Activated T-cell treated with anti-CD3 and anti-CD28 coated beads, Interleukin-2, amount 50 U/mL, for 72 hours (primary cell): Measurements from ENCODE around the gene SIX3. TPM values are rescaled to one million over a fixed set of nuclear protein-coding genes. Genes with fewer than 3 reads are reported as not detected.

Experiments used
- ATAC-seq, 2 donors: fragments of 150-1000 bp; cut with Tn5 transposase; replicated peaks in 1 of 2; 2 replicates each; pipeline ENCODE4 v1.10.0; 2021; ENCODE audit warnings: moderate library complexity in 2 of 2, mild to moderate bottlenecking in 1 of 2
- DNase-seq, 2 donors: peaks; one replicate each; pipeline ENCODE4 v3.0.0; 2021 to 2022; ENCODE audit warnings: mixed read lengths in 1 of 2
- H3K27ac Mint-ChIP-seq: one replicate; pipeline ENCODE4 v1.8.0; 2022; ENCODE audit warnings: mild to moderate bottlenecking, moderate library complexity, mixed read lengths
- H3K27me3 Mint-ChIP-seq: one replicate; pipeline ENCODE4 v1.8.0; 2022; ENCODE audit warnings: low read depth, mixed read lengths
- H3K36me3 Mint-ChIP-seq, 2 donors: one replicate each; pipeline ENCODE4 v1.8.0; 2022; ENCODE audit warnings: mixed read lengths in 2 of 2, mild to moderate bottlenecking in 1 of 2; ENCODE audit not compliant: insufficient read depth in 2 of 2
- H3K4me1 Mint-ChIP-seq: one replicate; pipeline ENCODE4 v1.8.0; 2022; ENCODE audit warnings: low read depth, mixed read lengths
- H3K4me3 Mint-ChIP-seq, 2 donors: one replicate each; pipeline ENCODE4 v1.8.0; 2022; ENCODE audit warnings: mild to moderate bottlenecking in 2 of 2, mixed read lengths in 2 of 2, moderate library complexity in 2 of 2
- H3K9me3 Mint-ChIP-seq, 2 donors: one replicate each; pipeline ENCODE4 v1.8.0; 2022; ENCODE audit warnings: mixed read lengths in 2 of 2
- total RNA-seq, 2 donors: library from RNA; stranded (reverse); gene quantifications; one replicate each; pipeline ENCODE4 v1.2.3, GENCODE V29; 2022

The SIX3 gene
- total RNA-seq, 2 donors from 2014 or later, result not detected

DNA sequence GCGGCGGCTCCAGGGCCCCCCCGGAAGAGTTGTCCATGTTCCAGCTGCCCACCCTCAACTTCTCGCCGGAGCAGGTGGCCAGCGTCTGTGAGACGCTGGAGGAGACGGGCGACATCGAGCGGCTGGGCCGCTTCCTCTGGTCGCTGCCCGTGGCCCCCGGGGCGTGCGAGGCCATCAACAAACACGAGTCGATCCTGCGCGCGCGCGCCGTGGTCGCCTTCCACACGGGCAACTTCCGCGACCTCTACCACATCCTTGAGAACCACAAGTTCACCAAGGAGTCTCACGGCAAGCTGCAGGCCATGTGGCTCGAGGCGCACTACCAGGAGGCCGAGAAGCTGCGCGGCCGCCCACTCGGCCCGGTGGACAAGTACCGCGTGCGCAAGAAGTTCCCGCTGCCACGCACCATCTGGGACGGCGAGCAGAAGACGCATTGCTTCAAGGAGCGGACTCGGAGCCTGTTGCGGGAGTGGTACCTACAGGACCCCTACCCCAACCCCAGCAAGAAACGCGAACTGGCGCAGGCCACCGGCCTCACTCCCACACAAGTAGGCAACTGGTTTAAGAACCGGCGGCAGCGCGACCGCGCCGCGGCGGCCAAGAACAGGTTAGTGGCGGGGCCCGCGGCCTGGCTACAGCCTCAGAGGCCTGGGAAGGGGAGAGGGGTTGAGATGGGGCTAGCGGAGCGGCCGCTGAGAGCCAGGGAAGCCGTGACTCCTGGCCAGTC lies 965 bp downstream of the SIX3 start:
- Mint-ChIP-seq H3K27ac (no peak overlapping the region), H3K9me3 (no peaks in the 10 kb centered on the region), H3K27me3 (peaks cover 88% of the 10 kb centered on the region), H3K36me3 (peaks cover 0 to 6% of the 10 kb centered on the region in 2 donors), H3K4me3 (peak overlapping the region; percentile 84 to 91), H3K4me1 (peaks cover 51% of the 10 kb centered on the region)
- ATAC-seq (peak in 1 of 2 donors; percentile 8), DNase-seq (no peak)

DNA sequence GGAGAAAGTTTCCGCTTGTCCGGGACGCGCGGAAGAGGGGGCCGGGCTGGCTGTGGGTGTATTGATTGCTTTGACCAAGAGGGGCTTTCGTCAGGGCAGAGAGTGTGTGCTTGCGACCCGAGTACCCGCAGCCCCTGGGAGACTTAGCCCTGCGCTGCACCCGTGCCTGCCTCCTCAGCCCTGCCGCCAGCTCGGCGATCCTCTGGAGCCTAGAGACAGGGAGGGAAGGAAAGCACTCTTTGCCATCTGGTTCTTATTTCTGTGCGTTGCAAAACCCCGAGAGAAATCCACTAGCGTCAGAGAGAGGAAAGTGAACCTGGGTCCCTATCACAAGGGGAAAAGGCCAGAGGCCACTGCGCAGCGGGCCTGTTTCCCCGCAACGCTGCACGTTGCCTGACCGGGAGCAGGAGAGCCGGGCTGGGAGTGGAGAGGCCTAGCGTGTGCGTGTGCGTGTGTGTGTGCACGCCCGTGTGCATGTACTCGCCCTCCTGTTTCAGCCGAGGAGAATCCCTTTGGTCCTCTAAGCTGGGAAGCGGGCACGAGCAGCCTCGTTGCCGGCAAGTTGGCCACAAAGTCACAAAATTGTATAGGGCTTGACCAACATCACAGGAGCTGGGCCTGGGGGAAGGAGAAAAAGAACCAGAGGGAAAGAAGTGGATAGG lies 1.7 kb downstream of the SIX3 start:
- peaks cover 92% of the 10 kb centered on the region for H3K27me3 Mint-ChIP-seq
- DNase-seq, result no peak
- H3K4me1 Mint-ChIP-seq, result peaks cover 51% of the 10 kb centered on the region
- H3K4me3 Mint-ChIP-seq, result peak overlapping the region; percentile 84 to 91
- peak overlapping the region; percentile 13 for H3K27ac Mint-ChIP-seq
- H3K36me3 Mint-ChIP-seq, result peaks cover 0 to 6% of the 10 kb centered on the region in 2 donors
- no peaks in the 10 kb centered on the region for H3K9me3 Mint-ChIP-seq
- no peak for ATAC-seq

DNA sequence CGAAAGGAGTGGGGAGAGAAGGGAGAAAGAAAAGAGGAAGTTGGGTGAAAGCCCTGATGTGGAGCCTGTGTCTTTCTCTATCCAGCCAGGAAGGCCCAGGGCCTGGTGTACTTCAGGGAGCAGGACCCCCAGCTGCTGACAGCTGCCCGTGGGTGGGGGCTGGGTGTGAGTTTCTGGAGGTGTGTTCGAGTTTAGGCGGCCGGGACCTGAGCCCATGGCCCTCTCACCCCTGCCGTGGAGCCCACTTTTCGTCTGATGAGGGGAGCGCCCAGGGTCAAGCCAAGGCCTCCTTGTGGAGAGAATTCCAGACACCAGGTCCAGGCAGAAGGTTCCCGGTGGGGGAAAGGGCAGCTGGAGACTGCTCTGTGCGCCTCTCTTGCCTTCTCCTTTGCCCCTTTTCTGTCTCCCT lies 2.2 kb downstream of the SIX3 start:
- no peaks in the 10 kb centered on the region for H3K9me3 Mint-ChIP-seq
- peak overlapping the region; percentile 13 for H3K27ac Mint-ChIP-seq
- peak overlapping the region; percentile 74 to 91 for H3K4me3 Mint-ChIP-seq
- H3K36me3 Mint-ChIP-seq, result peaks cover 0 to 6% of the 10 kb centered on the region in 2 donors
- DNase-seq (no peak), ATAC-seq (no peak)
- H3K27me3 Mint-ChIP-seq, result peaks cover 94% of the 10 kb centered on the region
- H3K4me1 Mint-ChIP-seq, result peaks cover 51% of the 10 kb centered on the region

DNA sequence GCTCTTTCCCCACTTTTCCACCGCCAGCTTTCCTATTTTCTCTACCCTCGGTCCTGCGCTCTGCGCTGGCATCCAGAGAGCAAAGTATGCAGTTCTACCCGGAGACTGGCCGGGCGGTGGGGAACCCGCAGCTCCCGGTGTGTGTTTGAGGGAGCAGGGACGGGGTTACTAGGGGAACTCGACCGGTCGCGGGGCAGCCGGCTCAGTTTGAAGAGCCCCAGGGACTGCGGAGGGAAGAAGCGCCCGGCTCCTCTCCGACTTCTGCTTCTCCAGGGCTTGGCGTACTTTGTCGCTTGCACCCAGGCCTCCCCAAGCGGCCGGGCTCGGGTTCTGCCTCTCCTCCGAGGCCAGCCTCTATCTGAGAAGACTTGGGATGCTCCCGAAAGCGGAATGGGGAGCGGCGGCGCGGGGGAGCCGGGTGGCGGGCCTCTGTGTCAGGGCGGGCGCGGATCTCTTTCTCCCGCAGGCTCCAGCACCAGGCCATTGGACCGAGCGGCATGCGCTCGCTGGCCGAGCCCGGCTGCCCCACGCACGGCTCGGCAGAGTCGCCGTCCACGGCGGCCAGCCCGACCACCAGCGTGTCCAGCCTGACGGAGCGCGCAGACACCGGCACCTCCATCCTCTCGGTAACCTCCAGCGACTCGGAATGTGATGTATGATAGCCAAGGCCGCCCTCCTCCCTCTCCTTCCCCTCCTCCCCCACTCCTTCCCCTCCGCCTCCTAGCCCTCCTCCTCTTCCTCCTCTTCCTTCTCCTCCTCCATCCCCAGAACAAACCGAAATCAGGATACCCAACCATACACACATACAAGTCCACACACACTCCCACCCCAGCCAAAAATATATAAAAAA lies 2.8 kb downstream of the SIX3 start:
- no peak for DNase-seq
- peaks cover 51% of the 10 kb centered on the region for H3K4me1 Mint-ChIP-seq
- no peak overlapping the region for H3K27ac Mint-ChIP-seq
- H3K9me3 Mint-ChIP-seq, result no peaks in the 10 kb centered on the region
- peaks cover 0 to 6% of the 10 kb centered on the region in 2 donors for H3K36me3 Mint-ChIP-seq
- H3K4me3 Mint-ChIP-seq, result peak overlapping the region; percentile 74 to 91
- ATAC-seq, result no peak
- peaks cover 99% of the 10 kb centered on the region for H3K27me3 Mint-ChIP-seq

DNA sequence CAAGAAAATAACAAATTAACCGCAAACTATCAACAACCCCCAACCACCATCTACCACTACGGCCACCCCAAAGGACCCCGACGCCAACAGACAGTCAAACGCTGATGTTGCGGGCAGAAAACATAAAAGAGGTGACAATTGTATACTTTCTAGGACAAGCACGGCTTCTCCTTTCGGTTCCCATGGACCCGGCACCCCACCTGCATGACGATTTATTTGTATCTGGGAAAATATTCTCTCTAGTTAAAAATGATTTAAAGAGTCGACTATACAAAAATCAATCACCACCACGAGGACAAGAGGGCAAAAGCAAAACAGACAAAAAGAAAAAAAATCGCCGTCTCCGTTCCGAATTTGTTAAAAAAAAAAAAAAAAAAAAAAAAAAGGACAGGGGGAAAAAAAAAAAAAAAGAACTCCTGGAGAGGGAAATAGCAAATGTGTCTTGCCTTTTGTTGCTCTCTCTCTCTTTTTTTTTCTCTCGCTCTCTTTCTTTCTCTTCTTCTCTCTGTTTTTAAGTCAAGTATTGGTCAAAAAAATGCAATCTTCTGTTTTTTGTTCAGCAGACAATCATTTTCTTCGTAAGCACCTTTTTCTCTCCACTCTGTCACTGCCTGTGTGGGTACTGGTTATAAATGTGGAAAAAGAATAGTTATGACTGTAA lies 3.6 kb downstream of the SIX3 start:
- H3K27me3 Mint-ChIP-seq, result peaks cover 96% of the 10 kb centered on the region
- H3K4me3 Mint-ChIP-seq, result peak overlapping the region; percentile 69 to 74
- H3K9me3 Mint-ChIP-seq, result no peaks in the 10 kb centered on the region
- peaks cover 0 to 6% of the 10 kb centered on the region in 2 donors for H3K36me3 Mint-ChIP-seq
- DNase-seq, result no peak
- no peak overlapping the region for H3K27ac Mint-ChIP-seq
- peaks cover 44% of the 10 kb centered on the region for H3K4me1 Mint-ChIP-seq
- ATAC-seq, result no peak

DNA sequence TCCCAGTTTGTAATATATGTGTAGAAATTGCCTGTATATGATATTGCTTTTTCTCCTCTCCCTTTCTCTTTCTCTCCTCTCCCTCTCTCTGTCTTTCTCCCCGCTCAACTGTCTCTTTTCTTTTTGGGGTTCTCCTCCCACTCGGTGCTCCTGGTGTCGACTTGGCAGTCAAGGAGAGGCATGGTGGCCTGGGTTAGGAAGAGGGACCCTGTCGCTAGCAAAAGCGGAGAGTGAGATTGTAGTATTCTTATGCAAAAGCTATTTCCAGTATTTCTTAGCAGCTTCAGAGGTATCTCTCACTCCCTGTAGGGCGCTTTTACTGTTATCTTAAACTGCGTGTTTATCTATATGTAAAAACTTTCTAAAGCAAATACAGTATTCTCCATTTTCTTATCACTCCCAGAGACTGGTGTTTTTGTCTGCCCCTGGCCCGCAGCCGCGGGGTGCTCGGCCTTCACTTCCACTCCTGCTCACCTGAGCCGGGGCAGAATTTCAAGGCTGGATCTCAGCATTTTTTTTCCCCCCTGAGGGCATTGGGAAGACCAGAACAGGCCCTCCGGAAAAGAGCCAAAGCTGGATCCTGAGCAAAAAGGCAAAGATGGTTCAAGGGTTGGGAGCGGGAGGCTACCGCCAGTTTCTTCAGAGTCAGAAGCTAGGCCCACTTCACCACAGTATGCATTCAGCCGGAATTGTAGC lies 4.3 kb downstream of the SIX3 start:
- no peak for ATAC-seq
- H3K4me3 Mint-ChIP-seq, result peak overlapping the region in 1 of 2 donors; percentile 38

DNA sequence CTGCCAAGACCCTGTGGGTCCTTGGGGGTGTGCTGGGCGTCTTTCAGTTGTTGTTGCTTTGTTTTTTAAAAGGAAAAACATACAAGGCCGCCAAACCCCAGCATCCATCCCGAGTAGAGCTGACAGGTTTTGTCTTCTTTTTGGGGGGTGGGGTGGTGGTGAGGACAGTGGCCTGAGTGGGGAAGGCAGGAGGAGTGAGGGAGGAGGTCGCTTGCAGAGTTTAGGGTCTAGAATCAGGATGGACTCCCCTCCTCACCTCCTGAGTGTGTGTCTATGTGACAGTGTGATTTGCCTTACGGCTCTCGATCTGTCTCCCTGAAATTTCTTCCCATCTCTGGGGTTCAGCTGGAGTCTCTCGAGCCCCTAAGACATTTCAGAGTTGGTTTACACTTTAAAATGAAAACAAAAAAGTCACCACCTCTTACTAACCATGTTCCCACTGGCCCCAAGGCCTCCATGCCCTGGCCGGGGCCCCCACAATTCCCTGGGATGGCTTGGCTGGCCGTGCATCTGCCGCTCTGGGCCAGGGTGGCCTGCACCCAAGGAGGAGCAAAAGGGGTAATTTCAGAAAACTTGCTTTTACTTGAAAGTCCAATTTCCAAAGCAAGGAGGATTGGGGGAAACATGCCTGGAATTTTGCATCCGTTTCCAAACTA lies 5.0 kb downstream of the SIX3 start:
- Mint-ChIP-seq H3K27me3 (peaks cover 96% of the 10 kb centered on the region), H3K27ac (no peak overlapping the region), H3K9me3 (no peaks in the 10 kb centered on the region), H3K36me3 (peaks cover 0 to 5% of the 10 kb centered on the region in 2 donors), H3K4me3 (no peak overlapping the region), H3K4me1 (peaks cover 31% of the 10 kb centered on the region)
- no peak for ATAC-seq
- no peak for DNase-seq

More for the DNA sequence above, 4.3 kb downstream of the SIX3 start:
- Mint-ChIP-seq H3K27ac (no peak overlapping the region), H3K4me1 (peaks cover 38% of the 10 kb centered on the region), H3K27me3 (peaks cover 96% of the 10 kb centered on the region), H3K36me3 (peaks cover 0 to 6% of the 10 kb centered on the region in 2 donors), H3K9me3 (no peaks in the 10 kb centered on the region)
- no peak for DNase-seq

DNA sequence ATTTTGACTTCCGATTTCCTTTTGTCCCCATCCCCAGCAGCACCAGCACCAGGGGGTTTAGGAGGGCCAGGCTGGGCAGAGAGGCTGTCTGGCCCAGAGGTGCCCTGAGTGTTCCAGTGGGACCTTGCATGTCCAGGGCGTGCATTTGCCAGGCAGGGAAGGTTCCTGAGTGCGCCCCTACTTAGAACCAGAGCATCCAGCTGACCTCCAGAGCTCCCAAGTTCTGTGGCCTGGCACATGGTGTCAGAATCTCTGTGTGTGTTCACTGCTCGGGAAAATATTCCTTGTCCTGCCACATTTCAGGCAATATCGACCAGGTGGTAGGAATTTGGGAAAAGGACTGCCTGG lies 5.5 kb downstream of the SIX3 start:
- Mint-ChIP-seq H3K36me3 (peaks cover 0 to 2% of the 10 kb centered on the region in 2 donors), H3K9me3 (no peaks in the 10 kb centered on the region), H3K27me3 (peaks cover 95% of the 10 kb centered on the region), H3K4me1 (peaks cover 31% of the 10 kb centered on the region), H3K4me3 (no peak overlapping the region), H3K27ac (no peak overlapping the region)
- ATAC-seq, result no peak
- no peak for DNase-seq

DNA sequence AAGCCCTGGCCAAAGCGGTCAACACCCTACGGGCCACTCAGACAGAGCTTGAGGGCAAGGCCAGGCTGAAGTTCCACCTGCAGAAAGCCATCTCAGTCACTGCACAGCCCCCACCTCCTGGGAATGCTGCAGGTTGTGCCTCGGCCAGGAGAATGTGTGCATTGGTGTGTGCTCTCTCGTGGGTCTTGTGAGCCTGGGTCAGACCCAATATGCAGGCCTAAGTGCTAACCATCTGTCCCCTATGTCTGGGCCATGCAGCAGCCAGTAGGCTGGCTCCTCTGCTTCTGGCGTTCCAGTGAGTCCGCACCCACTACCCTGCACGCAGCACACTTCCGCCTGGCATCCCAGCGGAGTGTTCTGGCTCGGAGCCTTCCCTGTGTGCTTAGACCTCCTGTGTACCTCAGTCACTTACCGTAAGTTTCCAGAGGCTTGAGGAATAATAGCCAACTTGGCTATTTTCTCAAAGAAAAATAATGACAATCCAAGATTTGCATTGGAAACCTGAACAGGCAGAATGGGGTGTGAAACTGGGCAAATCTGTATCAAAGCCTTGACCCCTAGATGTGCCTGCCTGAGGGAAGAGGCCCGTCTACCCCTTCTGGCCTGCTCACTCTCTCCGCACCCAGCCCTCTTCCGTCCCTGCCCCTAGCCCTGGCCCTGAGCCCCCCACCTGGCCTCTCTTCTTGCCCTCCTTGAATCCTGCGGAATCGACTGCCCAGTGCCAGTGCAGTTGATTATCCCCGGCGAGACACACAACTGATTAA lies 7.2 kb downstream of the SIX3 start:
- Mint-ChIP-seq H3K36me3 (peaks cover 0 to 2% of the 10 kb centered on the region in 2 donors), H3K9me3 (no peaks in the 10 kb centered on the region), H3K27me3 (peaks cover 91% of the 10 kb centered on the region), H3K4me1 (peaks cover 27% of the 10 kb centered on the region), H3K4me3 (peak overlapping the region in 1 of 2 donors; percentile 57), H3K27ac (no peak overlapping the region)
- DNase-seq (no peak), ATAC-seq (no peak)

DNA sequence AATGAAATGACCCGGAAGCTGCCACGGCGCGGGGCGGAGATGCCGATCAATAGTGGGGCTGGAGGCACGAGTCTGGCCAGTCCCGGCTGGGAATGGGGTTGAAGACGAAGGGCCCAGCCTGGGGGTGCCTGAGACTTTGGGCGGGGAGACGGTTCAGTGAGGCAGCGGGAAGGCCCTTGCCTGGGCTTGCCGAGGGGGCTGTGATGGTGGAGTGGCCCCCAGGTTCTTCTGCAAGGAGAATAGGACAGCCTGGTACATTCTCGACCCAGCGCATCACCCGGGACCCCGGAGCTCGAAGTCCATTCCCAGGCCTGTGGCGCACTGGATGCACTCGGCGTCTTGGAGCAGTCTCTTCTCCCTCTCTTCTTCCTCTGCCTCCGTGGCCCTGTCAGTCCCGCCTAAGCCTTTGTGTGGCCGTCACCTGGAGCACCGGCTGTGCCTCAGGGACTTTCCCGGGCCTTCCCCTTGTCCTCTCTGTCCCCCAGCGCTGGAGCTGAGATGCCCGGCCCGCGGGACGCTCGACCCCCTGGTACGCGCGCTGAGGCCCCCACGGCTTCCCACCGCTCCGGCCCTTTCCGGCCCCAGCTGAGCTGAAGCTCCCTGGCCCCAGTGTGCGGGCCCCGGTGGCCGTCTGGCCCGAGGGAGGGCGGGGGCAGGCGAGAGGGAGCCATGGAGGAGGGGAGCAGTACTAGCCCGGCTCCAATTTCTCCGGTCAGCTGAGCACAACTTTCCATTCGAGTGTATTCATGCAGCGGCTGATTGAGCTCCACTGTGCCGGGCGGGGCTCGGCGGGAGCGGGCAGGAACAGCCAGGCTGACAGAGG lies 8.0 kb downstream of the SIX3 start:
- Mint-ChIP-seq H3K27ac (no peak overlapping the region), H3K4me1 (peaks cover 27% of the 10 kb centered on the region), H3K9me3 (no peaks in the 10 kb centered on the region), H3K4me3 (peak overlapping the region in 1 of 2 donors; percentile 57), H3K27me3 (peaks cover 91% of the 10 kb centered on the region), H3K36me3 (peaks cover 0 to 2% of the 10 kb centered on the region in 2 donors)
- DNase-seq (no peak), ATAC-seq (no peak)

DNA sequence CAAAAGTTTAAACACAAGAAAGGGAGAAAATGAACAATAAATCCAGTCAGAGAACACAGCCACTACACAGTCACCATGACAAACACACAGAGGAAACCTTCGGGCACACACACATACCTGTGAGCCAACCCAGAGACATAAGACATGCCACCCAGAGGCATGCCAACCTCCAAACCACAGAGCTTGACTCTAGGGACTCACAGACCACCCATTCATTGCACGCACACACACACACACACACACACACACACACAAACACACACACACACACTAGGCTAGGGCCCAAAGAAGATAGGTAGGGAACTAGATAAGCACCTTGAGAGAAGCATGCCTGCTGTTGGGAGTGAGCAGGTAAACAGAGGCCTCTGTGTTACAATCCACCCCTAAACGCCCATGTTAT lies 9.1 kb downstream of the SIX3 start:
- Mint-ChIP-seq H3K4me3 (peak overlapping the region in 1 of 2 donors; percentile 37), H3K4me1 (peaks cover 25% of the 10 kb centered on the region), H3K27ac (no peak overlapping the region), H3K27me3 (peaks cover 91% of the 10 kb centered on the region), H3K36me3 (no peaks in the 10 kb centered on the region), H3K9me3 (no peaks in the 10 kb centered on the region)
- DNase-seq, result no peak
- ATAC-seq, result no peak
